GM19395 (cell line): ENCODE results near the gene CADPS.

Experiments
- ATAC-seq: cut with Tn5 transposase; IDR thresholded peaks from one replicate; pipeline ENCODE4 v1.9.1; 2021; ENCODE audit warnings: mild to moderate bottlenecking, moderate library complexity; ENCODE audit not compliant: unreplicated experiment

Gene CADPS

DNA sequence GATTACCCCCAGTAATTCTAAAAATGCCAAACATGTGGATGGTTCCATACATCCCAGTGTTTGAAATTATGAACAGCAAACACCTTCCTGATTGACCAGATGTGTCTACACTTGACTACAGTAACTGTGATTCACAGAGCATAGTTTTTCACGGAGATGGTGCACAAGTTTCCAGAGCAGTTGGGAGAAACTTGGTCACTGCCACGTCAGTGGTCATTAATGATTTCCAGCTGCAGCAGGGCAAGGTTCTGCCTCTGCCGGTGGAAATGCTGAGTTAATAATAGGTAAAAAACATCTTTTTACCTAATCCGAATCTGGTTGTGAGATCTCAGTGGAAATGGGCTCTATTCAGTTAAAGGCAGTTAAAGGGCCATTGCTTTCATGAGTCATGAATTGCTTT lies 347.7 kb downstream of the CADPS start:
- ATAC-seq, result no peak

DNA sequence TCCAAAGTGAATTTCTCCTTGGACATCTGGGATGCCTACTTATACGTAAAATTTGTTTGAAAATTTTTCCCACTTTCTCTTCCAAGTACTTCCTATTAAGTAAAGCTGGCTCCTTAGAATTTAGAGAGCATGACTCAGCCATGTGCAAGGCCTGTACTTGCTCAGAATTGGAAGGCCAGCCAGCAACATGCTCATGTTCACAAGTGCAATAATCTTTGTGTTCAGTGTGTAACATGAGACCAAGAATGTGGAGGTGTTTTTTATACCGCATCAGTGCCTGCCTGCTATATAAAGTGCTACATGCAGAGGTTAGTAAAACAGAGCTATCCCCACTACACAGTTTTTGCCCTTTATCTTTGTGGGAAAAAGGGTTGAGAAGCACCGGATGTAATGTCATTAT lies 349.9 kb downstream of the CADPS start:
- no peak for ATAC-seq

DNA sequence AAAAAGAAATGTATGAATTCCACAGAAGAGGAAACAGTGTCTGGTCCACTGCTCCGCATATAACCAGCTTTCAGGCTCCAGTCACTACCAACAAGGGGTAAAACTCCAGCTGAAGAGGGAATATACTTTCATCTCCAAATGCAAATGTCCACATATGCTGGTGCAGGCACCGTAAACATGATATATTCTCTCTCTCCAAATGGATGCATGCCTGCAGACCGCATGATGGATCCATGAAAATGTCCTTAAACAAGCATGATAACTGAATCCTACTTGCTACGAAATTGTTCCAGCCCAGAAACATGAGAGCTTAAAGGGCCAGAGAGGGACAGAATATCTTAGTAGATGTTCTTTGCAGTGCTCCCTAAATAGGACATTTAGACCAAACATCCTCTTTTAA lies 351.5 kb downstream of the CADPS start:
- no peak for ATAC-seq

DNA sequence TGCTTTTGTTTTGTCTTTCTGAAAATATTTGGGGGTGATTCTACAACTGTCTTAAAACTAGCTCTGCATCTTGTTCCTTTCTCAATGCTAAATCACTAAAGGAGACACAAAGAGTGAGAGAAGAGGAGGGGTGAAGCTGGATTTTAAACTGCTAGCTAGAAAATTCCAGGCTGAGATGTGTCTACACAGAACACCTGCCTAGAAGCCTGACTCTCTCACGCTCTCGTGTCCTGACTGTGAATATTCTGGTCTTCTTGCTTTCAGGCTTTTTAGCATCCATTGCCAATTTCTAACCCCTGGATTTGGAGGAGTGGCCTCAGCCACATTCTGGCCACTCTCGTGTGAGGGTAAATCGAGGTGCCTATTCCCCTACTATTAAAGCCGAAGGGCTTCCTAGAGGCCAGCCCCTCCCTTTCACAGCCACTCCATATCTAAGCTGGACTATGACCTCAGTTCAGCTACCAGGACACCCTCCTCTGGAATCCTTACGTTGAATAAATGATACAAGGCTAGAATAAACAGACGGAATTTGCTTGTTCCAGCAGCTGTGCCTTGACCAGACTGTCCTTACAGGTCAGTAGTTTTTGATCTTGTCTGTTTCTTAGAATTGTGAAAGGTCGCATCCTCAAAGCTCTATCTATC lies 353.6 kb downstream of the CADPS start:
- no peak for ATAC-seq

DNA sequence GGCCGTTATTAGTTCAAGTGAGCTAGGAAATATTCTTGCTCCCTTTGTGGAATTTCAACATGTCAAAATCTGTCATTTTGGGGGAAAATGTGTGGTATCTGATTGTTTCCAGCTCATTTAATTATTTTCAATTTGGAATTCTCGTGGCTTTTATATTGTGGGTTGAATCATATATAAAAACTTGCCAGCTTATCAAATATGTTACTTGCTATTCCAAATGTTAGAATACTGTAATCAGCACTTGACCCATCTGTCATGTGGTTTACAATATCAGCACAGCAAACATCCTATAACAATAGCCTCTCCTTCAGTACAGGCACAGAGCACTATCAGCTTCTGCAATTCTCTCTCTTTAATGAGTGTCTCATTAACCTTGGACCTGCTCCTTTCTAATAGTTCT lies 371.7 kb downstream of the CADPS start:
- no peak for ATAC-seq

DNA sequence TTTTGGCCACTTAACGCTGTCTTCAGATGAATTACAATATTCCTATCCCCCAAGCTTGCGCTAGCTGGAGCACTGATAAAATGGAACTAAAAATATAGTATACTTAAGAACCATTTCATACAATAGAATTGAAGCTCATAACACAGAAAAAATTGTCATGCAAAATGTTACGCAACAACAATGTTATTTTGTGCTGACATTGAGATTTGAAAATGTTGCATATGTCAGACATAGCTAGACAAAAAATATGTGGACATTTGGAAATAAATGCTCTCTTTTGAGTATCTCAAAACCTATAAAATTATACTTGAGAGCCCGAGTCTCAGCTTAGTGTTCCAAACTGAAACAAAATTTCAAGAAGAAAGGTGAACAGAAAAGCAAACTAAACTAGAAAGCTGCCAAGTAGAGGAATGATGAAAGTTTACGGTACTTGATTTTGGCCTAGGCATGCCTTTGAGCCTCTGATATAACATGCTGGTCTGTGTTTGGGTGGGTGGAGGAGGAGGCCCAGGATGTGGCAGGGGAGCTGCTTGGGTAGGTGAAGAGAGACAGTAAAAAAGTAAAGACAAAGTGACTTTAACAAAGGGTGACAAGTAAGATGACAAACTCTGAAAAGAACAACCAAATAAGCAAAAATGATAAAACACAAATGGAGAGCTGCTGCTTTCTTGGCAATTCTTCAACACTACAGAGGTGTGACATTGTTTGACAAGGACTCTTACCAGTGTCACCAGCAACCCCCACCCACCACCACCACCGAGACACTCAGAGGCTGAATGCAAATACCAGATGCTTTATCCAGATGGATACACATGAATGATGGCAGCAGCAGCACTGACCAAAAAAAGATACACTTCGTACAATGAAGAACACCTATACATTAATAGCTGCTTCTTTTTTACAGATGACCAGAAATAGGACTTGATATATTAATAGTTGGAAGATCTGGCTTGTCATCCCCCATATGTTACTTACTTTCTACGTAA lies 372.6 kb downstream of the CADPS start:
- ATAC-seq, result no peak

DNA sequence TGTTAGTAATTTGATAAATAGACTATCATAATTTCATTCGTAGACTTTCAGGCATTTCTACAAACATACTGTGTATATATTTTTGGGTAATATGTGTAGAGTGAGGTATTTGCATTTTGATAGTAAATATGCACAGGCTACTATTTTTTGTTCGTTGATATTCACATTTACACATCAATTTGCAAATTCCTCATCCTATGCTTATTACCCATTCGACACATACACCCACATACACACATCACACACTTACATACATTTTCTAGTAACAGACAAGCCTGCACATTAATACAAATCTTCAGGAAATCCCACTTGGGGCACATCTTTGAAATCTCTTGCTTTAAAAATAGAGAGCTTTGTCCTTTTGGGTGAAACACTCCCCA lies 373.9 kb downstream of the CADPS start:
- no peak for ATAC-seq

DNA sequence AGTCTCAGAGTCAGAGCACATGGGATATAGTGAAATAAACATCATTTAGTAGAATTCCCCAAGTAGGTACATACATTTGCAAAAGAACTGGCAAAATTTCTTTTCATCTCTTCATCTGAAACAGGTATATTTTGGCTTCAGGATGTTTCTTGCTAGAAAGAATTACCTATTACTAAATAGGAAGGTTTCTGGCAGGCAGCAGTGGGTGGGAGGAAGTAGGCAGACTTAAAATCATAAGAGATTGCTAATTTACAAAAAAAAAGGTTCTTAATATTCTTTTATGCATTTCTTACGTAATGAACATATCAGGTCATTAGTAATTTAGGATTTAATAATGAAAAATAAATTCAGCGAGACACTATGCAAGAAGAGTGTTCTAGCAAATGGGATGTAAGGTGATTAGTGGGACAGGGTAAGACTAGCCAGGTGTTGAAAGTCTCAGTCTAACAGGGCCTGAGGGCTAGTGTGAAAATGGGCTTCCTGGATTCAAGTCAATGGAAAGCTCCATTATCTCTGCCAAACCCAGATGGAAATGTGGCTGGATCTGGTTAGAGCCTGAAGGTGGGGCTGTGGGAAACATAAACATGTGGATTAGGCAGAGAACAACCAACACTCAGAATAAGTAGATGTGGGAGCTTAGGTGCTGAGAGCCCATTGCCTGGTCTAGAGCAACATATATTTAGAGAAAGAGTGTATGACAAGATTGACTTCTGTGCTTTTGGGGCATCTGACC lies 374.5 kb downstream of the CADPS start:
- ATAC-seq, result no peak

DNA sequence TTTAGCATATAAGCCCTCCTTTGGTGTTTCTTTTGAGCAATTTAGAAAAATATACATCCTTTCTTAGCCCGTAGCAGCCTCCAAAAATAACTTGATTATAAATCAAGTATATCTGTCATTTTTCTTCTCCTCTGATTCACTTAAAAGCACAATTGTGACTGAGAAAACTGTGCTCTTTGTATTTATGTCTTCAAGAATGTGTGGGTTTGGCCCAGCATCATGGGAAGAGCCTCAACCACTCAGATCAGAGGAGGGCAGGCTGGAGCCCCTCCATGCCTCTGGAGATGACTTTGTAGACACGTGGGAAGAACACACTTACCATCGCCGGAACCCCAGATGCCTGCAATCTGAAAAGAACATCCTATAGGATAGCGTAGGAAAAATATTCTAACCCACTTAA lies 378.1 kb downstream of the CADPS start:
- ATAC-seq, result no peak

DNA sequence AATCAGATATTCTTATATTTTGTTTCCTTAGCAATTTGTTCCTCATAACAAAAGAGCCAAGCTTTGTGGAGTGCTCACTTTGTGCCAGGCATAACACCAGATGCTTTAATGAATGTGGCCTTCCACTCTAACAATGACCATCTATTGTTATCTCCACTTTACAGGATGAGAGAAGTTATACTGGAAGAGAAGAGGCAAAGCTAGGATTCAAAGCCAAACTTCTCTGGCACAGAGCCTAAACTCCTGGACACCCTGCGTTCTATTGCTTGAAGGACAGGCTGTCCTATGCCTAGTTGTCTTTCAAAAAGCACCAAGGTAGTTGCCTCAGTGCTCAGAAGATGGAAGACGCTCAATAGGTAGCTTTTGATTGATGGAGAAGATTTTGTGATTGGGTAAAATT lies 378.7 kb downstream of the CADPS start:
- no peak for ATAC-seq

DNA sequence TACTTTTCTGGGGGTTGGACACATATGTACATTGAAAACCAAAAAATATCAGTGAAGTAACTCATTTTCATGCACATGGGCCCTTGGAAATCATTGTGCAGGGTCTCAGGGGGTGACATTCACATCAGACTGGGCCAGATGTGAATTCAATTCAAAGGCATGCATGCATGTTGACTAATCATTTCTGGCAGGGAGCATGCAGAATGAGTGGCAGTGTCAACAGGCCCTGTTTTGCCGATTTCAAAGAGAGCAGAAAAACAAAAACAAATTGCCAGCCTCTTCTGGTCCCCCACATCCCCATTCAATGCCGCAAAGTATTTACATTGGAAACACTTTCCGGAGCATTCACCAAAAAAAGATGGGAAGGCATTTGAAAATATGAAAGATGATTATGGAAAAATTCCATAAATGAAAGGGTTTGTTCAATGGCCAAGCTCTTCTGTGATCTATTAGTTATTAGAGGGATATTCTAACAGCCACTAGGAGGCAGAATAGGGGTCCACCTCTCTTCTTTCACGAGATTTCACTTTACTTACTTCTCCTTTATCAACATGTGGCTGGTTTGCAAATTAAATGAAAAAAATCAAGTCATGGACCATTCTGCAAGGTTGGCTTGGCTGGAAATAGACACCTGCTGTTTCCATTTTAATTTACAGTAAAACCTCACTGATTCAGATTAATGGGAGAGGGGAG lies 382.0 kb downstream of the CADPS start:
- ATAC-seq, result no peak

DNA sequence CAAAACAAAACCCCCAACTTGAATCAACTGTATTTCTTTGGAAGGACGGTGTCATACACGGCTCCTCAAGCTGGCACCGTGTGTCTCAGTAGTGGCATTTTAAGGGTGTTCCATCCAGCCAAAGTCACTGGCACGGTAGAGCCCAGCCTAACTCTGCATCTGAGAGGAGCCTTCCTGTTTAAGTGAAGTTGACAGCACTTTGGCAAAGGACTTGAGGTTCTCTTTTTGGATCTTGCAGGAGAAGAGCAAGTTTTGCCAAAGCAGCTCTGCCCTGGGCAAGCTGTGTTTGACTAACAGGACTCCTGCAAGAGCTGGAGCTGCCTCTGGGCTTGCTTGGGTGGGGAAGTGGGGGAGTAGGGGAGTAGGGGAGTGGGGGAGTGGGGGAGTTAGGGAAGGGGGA lies 392.3 kb downstream of the CADPS start:
- ATAC-seq, result no peak

DNA sequence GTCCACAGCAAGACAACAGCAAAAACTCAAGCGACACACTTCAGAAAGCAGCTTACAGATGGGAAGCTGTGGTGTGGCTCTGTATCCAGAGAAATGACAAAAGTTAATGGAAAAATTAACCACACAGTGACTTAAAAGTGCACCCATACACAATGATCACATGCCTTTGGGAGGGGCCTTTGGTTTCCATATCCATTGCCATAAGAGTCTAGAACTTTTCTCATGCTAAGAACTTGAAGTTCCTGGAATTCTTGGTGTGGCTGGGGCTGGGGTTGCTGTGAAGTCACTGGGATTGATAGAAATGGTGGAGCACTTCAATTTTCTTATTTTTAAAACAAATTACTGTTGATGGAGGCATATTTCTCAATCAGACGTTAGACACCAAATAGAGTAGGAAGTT lies 393.3 kb downstream of the CADPS start:
- no peak for ATAC-seq

DNA sequence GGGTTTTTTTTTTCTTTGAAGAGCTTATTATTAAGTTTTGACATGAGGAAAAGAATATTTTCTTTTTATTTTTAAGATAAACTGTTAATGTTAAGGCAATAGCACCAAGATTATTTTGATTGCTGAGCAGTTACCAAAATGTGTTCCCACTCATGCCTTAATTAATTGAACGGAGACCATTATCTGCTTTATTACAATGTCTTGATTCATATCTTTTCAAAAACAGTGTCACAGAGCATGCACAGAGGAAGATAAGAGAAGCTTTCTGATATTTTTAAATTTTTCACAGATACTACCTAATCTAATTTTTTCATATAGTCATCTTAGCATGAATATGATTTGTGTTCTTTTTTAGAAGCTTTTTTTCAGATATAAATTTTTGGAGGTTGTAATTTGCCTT lies 395.2 kb downstream of the CADPS start:
- ATAC-seq, result no peak

DNA sequence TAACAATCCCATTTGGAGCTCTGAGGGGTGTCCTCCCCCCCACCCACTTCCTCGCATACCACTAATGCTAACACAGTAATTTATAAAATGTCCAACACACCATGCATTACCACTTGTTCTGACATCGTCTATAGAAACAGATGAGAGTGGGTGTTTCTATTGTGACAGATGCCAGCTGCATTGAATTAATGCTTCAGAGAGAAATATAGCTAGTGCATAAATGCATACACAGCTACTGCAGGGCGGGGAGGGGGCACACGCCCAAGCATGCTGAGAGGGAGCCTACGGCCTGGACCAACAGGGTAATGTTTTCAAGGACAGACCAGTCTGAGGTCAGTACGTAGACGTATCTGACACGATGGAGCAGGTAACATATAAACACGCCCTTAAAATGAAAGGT lies 395.9 kb downstream of the CADPS start:
- no peak for ATAC-seq

DNA sequence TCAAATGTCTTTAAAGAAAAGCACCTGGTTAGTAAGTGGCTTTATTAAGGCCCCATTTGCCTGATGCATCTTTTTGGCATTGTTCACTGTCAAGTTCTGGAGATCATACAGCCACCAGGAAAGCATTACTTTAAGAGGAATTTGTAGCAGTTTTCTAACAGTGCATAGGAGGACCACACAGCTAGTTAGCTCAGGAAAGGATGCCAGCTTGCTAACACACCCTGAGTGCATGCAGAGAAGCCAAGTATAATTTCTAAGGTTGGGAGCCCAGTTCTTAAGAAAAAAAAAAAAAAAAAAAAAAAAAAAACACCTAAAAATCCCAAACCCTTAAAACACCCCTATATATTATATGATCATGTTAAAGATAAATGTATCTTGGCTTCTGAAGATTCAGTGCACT lies 399.9 kb downstream of the CADPS start:
- ATAC-seq, result no peak

DNA sequence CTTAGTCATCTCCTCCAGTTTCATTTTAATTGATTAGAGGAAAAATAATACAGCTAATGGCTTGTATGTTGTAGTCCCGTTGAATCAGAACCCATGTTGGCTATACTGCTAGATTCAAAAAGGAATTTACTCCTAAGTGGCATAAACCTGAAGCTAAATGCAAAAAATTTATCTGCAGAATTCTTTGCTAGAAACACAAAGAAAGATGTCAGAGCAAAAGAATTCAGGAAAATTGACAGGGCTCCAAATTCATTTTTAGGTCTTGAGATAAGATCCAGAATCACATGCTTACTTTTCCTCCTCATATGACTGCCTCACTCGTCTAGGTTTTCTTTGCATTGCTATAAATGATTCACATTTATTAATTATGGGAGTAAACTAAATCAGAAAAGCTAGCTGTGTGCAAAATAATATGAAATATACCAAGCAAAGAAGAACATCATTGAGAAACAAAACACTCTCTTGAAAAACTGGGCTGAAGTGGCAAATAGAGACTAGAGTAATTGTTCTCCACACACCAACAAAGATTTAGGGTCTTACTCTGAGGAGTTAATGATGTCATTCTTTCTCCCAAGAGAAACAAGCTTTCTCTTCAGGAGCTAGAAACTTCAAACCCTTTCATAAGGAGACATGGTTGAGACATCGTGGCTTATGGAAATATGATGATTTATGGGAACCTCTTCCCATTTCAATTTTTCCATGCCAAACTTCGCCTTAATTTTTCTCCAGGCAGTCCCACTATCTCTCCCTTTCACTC lies 407.1 kb downstream of the CADPS start:
- ATAC-seq, result no peak

DNA sequence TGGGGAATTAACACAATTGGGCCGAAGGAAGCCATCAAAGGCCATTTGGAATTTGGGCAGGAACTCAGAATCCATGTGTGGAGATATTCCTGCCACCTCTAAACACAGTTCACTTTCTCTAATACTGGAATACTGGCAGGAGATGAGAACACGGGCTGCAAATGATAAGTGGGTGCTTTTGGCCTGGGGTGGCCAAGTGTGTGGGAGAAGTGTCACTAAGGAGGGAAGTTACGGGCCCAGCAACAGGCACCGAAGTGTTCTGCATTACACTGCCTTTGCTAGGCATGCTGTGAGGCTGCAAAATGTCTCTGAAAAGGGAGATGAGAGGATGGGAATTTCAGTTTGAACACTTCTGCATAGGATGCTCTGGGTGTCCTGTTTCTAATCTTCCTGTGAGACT lies 412.4 kb downstream of the CADPS start:
- ATAC-seq, result no peak

DNA sequence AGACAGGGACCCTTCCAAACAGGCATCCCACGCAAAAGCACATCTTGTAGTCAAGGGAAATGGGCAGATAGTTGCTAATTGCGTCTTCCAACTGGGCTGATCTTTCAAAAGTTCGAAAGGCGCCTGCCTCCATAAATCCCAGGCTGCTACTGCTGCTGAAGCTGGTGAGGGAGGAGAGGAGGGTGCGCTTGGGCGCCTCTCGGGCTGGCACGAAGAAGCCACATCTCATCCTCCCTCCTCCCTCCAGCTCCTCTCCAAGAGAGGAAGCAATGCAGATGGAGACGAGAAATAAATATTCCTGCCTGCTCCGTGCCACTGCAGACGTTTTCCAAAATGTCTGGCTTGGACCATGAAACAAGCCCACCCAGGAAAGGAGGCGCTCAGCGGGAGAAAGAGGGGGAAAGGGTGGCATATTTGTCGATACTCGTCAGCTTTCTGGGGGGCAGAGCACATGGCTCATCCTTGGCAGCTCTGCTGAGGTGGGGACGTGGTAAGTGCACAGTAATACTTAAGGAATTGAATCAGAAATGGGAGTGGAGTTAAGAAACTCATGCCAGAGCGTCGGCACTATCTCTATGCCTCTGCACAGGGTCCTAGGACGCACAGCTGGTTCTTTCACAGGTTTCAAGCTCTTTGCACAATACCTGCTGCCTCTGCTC lies 413.0 kb downstream of the CADPS start:
- no peak for ATAC-seq

DNA sequence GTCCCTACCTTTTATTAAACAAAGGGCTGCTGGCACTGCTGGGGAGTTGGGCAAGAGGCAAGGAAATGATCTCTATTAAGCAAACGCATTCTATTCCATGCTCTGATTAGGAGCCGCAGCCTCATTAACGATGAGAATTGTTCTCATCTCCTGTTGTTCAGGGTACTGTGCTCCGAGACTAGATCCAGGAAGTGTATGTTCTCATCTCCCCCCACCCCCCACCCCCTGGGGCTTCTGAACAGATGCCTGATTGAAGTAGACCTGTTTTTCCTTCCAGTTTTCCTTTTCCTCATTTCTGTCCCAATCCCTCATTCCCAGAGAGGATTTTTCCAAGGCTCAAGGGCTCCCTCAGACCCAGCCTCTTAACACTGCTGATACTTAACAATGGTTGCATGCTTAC lies 420.3 kb downstream of the CADPS start:
- no peak for ATAC-seq
